Activated CD4-positive, alpha-beta T cell treated with anti-CD3 and anti-CD28 coated beads, Interleukin-2, amount 50 U/mL, for 4 hours (primary cell): ENCODE data around the gene ADGRG3.
"Not testable (repeated sequence)": the region's sequence is repeated elsewhere in the genome, so short reads cannot be mapped to it uniquely, and the experiment has no call there.

Source experiments
- DNase-seq, 2 experiments: peaks; one replicate each; pipeline ENCODE4 v3.0.0-alpha.2; 2020

The ADGRG3 gene

GRCh38 chr16:57663917-57664661, 4.0 kb upstream of the ADGRG3 start:
- DNase-seq = no peak

- no peak for DNase-seq
These were observed 3.5 kb upstream of the ADGRG3 start for GRCh38 chr16:57664662-57665025.

GRCh38 chr16:57665541-57665940, 2.6 kb upstream of the ADGRG3 start:
- no peak for DNase-seq

GRCh38 chr16:57666353-57667047, 1.6 kb upstream of the ADGRG3 start:
- no peak for DNase-seq

GRCh38 chr16:57667048-57667525, 1.0 kb upstream of the ADGRG3 start:
- DNase-seq = no peak

GRCh38 chr16:57667526-57668262, 412 bp upstream of the ADGRG3 start:
- no peak for DNase-seq

GRCh38 chr16:57668630-57669475, 747 bp downstream of the ADGRG3 start:
- no peak for DNase-seq

- no peak for DNase-seq
These were observed 1.5 kb downstream of the ADGRG3 start for GRCh38 chr16:57669476-57670162.

GRCh38 chr16:57670196-57670595, 2.1 kb downstream of the ADGRG3 start:
- DNase-seq = no peak

GRCh38 chr16:57671451-57671850, 3.3 kb downstream of the ADGRG3 start:
- DNase-seq = not testable (repeated sequence)

GRCh38 chr16:57672416-57672815, 4.3 kb downstream of the ADGRG3 start:
- no peak for DNase-seq

GRCh38 chr16:57672824-57673223, 4.7 kb downstream of the ADGRG3 start:
- DNase-seq = no peak

- no peak for DNase-seq
These were observed 7.8 kb downstream of the ADGRG3 start for GRCh38 chr16:57675741-57676551.

- no peak for DNase-seq
These were observed 8.5 kb downstream of the ADGRG3 start for GRCh38 chr16:57676553-57677085.

GRCh38 chr16:57677622-57678369, 9.7 kb downstream of the ADGRG3 start:
- DNase-seq = no peak

- no peak for DNase-seq
These were observed 10.9 kb downstream of the ADGRG3 start for GRCh38 chr16:57679016-57679415.

GRCh38 chr16:57679767-57680482, 11.8 kb downstream of the ADGRG3 start:
- no peak for DNase-seq

- no peak for DNase-seq
These were observed 12.8 kb downstream of the ADGRG3 start for GRCh38 chr16:57680842-57681375.
